Measurements from ENCODE around the gene OR51A4. TPM values are rescaled to one million over a fixed set of nuclear protein-coding genes. Genes with fewer than 3 reads are reported as not detected.

Gene OR51A4
- total RNA-seq, 1 donor from 2014 or later = not detected

DNA sequence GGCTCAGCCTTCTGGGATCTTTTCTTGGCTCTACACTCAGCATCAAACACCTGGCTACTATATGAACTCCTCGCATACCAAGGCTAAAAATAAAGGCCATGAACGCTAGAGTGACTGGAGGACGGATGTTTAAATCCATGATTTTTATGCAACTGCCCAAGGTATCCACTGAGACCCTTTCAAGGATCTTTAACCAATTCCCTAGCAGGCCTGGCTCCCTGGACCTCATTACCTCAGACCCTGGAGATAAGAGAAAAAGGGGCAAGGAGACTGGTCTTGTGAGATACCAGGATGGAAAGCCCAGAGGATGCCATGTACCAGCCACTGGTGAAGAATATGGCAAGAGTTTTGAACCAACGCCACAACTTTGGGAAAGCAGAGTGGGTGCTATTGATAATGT is 28.2 kb downstream of the OR51A4 start, which contains the start of gene OR51G2:
Gene OR51G2, minus strand, starts transcription at position 101 of the 400 bp plus-strand sequence. CDS start 3,687 bp downstream, outside the sequence.
- H3K27me3 Mint-ChIP-seq = no peaks in the 10 kb centered on the region
- no peaks in the 10 kb centered on the region for H3K9me3 Mint-ChIP-seq
- no peak for DNase-seq (ENCODE audit: extremely low spot score, unreplicated experiment)
- no peaks in the 10 kb centered on the region for H3K36me3 Mint-ChIP-seq
- H3K4me1 Mint-ChIP-seq (ENCODE audit: unreplicated experiment) = no peaks in the 10 kb centered on the region
- H3K27ac Mint-ChIP-seq = no peak within 1 kb of the TSS
- TF ChIP-seq, protein P1, sequence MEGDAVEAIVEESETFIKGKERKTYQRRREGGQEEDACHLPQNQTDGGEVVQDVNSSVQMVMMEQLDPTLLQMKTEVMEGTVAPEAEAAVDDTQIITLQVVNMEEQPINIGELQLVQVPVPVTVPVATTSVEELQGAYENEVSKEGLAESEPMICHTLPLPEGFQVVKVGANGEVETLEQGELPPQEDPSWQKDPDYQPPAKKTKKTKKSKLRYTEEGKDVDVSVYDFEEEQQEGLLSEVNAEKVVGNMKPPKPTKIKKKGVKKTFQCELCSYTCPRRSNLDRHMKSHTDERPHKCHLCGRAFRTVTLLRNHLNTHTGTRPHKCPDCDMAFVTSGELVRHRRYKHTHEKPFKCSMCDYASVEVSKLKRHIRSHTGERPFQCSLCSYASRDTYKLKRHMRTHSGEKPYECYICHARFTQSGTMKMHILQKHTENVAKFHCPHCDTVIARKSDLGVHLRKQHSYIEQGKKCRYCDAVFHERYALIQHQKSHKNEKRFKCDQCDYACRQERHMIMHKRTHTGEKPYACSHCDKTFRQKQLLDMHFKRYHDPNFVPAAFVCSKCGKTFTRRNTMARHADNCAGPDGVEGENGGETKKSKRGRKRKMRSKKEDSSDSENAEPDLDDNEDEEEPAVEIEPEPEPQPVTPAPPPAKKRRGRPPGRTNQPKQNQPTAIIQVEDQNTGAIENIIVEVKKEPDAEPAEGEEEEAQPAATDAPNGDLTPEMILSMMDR (conservative IDR thresholded peaks at IDR 0.05) = no peak
- H3K4me3 Mint-ChIP-seq = no peak within 1 kb of the TSS

DNA sequence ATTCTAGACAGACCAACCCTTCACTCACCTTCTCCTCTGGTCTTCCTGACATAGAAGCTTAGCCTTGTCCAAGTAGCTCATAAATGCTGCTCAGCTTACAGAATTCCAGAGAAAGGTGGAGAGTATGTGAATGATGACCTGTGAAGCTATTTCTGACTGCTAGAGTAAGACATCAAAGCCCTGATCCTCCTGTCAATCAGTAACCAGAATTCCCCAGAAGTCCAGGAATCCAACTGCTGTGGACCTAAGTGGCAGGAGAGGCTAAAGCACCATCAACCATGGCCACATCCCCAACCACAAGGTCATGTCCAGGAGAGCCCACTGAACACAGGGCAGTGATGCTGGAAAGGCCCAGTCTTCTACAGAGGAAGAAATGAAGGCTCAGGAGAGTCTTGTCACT is 30.8 kb downstream of the OR51A4 start:
- H3K4me3 Mint-ChIP-seq = no peak overlapping the region
- no peaks in the 10 kb centered on the region for H3K4me1 Mint-ChIP-seq (ENCODE audit: unreplicated experiment)
- no peak for DNase-seq (ENCODE audit: extremely low spot score, unreplicated experiment)
- H3K27me3 Mint-ChIP-seq = no peaks in the 10 kb centered on the region
- no peaks in the 10 kb centered on the region for H3K36me3 Mint-ChIP-seq
- H3K27ac Mint-ChIP-seq = no peak overlapping the region
- TF ChIP-seq, protein P1 (conservative IDR thresholded peaks at IDR 0.05) = no peak
- H3K9me3 Mint-ChIP-seq = no peaks in the 10 kb centered on the region

DNA sequence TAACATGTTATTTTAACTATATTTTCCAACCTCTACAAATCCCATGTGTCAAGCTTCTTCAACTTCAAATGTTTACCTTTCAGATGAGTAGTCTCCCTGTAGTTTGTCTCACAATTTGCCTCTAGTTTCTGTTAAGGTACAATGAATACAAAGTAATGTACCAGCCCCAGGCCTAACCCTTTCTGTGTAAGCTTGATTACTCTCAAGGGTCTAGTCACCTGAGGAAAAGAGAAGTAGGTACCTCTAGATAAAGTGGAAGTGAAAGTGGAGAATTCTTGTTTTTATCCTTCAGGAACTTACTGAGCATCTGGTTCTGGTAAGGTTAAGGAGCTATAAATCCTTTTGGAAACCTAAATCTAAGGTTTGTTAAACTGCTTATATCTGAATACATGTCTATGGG is 43.9 kb downstream of the OR51A4 start, which contains the start of gene OR51A7:
Gene OR51A7, plus strand, starts transcription at position 300 of the 400 bp plus-strand sequence. CDS start 3,587 bp downstream, outside the sequence.
- no peaks in the 10 kb centered on the region for H3K36me3 Mint-ChIP-seq
- H3K27ac Mint-ChIP-seq = no peak within 1 kb of the TSS
- no peak for DNase-seq (ENCODE audit: extremely low spot score, unreplicated experiment)
- H3K27me3 Mint-ChIP-seq = no peaks in the 10 kb centered on the region
- H3K4me1 Mint-ChIP-seq (ENCODE audit: unreplicated experiment) = no peaks in the 10 kb centered on the region
- H3K4me3 Mint-ChIP-seq = no peak within 1 kb of the TSS
- TF ChIP-seq, protein P1 (conservative IDR thresholded peaks at IDR 0.05) = no peak
- H3K9me3 Mint-ChIP-seq = no peaks in the 10 kb centered on the region

Other genes starting within 250 kb of the OR51A4 start
- 0.58 TPM in 1 of 2 replicates, not detected in the other for gene OR51E2, start 249.8 kb downstream of the OR51A4 start, total RNA-seq (ENCODE audit: low replicate concordance)
- not detected in 2 replicates for gene MMP26, start 242.8 kb downstream of the OR51A4 start, total RNA-seq (ENCODE audit: low replicate concordance)
- gene OR51F1, start 177.7 kb downstream of the OR51A4 start, total RNA-seq (ENCODE audit: low replicate concordance) = not detected in 2 replicates
- gene OR52R1, start 143.2 kb downstream of the OR51A4 start, total RNA-seq (ENCODE audit: low replicate concordance) = not detected in 2 replicates
- gene OR51F2, start 126.3 kb downstream of the OR51A4 start, total RNA-seq (ENCODE audit: low replicate concordance) = not detected in 2 replicates
- not detected in 2 replicates for gene OR51S1, start 98.4 kb downstream of the OR51A4 start, total RNA-seq (ENCODE audit: low replicate concordance)
- gene OR51T1, start 65.7 kb downstream of the OR51A4 start, total RNA-seq (ENCODE audit: low replicate concordance) = 0.39 TPM in 1 of 2 replicates, not detected in the other
- gene OR51A7, start 43.8 kb downstream of the OR51A4 start, total RNA-seq (ENCODE audit: low replicate concordance) = not detected in 2 replicates
- not detected in 2 replicates for gene OR51G2, start 28.3 kb downstream of the OR51A4 start, total RNA-seq (ENCODE audit: low replicate concordance)
- not detected in 2 replicates for gene OR51G1, start 23.3 kb downstream of the OR51A4 start, total RNA-seq (ENCODE audit: low replicate concordance)
- not detected in 2 replicates for gene OR51A2, start 8.1 kb upstream of the OR51A4 start, total RNA-seq (ENCODE audit: low replicate concordance)
- not detected in 2 replicates for gene OR51L1, start 47.2 kb upstream of the OR51A4 start, total RNA-seq (ENCODE audit: low replicate concordance)
- not detected in 2 replicates for gene OR52J3, start 98.9 kb upstream of the OR51A4 start, total RNA-seq (ENCODE audit: low replicate concordance)
- not detected in 2 replicates for gene OR52E2, start 112.0 kb upstream of the OR51A4 start, total RNA-seq (ENCODE audit: low replicate concordance)
- not detected in 2 replicates for gene OR52E1, start 122.0 kb upstream of the OR51A4 start, total RNA-seq (ENCODE audit: low replicate concordance)
- gene OR52A5, start 190.8 kb upstream of the OR51A4 start, total RNA-seq (ENCODE audit: low replicate concordance) = not detected in 2 replicates
- gene OR52A1, start 207.2 kb upstream of the OR51A4 start, total RNA-seq (ENCODE audit: low replicate concordance) = not detected in 2 replicates